ENCODE results near the gene RCAN2.

DNA sequence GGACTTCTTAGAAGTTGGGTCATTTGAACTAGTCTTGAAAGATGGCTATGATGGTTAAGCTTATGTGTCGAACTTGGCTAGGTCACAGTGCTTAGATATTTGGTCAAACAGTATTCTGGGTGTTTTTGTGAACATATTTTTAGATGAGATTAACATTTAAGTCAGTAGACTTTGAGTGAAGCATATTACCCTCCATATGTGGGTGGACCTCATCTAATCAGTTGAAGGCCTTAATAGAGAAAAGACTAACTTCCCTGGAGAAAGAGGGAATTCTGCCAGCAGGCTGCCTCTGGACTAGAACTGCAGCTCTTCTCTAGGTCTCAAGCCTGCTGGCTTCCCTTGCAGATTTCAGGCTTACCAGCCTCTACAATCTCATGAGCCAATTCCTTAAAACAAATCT, 76.9 kb downstream of the RCAN2 start:
- TF ChIP-seq, protein P1, sequence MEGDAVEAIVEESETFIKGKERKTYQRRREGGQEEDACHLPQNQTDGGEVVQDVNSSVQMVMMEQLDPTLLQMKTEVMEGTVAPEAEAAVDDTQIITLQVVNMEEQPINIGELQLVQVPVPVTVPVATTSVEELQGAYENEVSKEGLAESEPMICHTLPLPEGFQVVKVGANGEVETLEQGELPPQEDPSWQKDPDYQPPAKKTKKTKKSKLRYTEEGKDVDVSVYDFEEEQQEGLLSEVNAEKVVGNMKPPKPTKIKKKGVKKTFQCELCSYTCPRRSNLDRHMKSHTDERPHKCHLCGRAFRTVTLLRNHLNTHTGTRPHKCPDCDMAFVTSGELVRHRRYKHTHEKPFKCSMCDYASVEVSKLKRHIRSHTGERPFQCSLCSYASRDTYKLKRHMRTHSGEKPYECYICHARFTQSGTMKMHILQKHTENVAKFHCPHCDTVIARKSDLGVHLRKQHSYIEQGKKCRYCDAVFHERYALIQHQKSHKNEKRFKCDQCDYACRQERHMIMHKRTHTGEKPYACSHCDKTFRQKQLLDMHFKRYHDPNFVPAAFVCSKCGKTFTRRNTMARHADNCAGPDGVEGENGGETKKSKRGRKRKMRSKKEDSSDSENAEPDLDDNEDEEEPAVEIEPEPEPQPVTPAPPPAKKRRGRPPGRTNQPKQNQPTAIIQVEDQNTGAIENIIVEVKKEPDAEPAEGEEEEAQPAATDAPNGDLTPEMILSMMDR (conservative IDR thresholded peaks at IDR 0.05): no peak
- TF ChIP-seq ZFX (IDR thresholded peaks at IDR 0.05): no peak
